Measurements from ENCODE around the gene SLC12A7. TPM values are rescaled to one million over a fixed set of nuclear protein-coding genes. Genes with fewer than 3 reads are reported as not detected.

Gene SLC12A7
- total and polyA plus RNA-seq, 2 of the 13 experiments (the other 11 are each of a cell fraction or from before 2014, with no cell fraction given), result 14.0 to 18.5 TPM

DNA sequence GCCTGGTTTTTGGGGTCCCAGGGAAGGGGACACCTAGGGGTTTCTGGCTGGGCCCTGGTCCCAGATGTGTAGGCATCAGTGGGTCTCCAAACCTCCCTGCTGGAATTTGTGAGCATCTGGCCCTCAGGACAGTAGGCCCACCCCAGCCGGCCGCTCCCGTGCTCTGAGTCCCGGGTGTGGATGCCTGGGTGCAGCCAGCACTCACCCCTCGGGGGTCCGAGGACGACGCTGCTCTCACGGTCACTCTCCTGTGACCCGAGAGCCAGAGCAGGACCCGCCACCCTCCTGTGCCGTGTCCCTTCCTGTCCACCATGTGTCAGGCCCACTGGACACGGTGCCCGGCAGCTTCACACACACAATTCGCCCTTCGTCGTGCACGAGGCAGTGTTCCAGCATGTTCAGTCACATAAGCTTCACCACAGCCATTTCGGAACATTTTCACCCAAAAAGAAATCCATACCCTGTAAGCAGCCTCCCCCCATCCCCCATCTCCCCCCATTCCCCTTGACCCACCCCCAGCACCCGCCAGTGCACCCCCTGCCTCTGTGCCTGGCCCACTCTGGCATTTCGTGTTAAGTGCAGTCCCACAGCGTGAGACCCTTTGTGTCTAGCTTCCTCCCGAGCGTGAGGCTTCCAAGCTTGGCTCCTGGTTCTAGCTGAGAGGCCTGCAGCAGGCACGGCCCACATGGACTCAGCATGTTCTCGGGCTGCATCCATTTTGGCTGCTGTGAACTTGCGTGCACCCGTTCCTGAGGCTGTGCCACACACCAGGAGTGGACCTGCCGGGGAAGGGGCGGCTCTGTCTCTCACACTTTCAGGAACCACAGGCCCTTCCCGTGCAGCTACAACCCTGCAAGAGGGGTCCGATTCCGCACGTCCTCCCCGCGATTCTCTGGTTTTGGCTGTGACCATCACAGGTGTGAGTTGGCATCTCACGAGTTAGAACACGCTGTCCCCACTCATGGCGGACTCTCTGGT, 62.7 kb downstream of the SLC12A7 start:
- CTCF ChIA-PET (ENCODE audit: low intra/inter-chr PET ratio, low total read pairs), result no interaction called here
- peak; percentile 28 for ATAC-seq

DNA sequence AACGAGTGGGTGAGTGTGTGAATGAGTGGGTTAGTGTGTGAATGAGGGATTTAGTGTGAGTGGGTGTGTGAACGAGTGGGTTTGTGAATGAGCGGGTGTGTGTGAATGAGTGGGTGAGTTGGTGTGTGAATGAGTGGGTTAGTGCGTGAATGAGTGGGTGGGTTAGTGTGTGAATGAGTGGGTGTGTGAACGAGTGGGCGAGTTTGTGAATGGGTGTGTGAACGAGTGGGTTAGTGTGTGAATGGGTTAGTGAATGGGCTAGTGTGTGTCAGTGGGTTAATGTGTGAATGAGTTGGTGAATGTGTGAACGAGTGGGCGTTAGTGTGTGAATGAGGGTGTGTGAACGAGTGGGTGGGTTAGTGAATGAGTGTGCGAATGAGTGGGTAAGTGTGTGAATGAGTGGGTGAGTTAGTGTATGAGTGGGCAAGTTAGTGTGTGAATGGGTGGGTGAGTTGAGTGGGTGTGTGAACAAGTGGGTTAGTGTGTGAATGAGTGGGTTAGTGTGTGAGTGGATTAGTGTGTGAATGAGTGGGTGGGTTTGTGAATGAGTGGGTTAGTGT, 63.6 kb downstream of the SLC12A7 start:
- H3K27ac ChIP-seq (ENCODE audit: extremely low read length, insufficient read depth, low read length), result no peak overlapping the region
- H3K36me3 ChIP-seq (replicated peaks in 1 of 2; ENCODE audit: control insufficient read depth in 1 of 2, insufficient read depth in 2 of 2, low read length in 2 of 2), result peaks cover 5 to 15% of the 10 kb centered on the region in 2 experiments
- H3K4me1 ChIP-seq (ENCODE audit: insufficient read depth, low read length), result no peaks in the 10 kb centered on the region
- ChIA-PET CTCF (ENCODE audit: low intra/inter-chr PET ratio, low total read pairs) (no interaction called here), POLR2A (no interaction called here)
- in situ Hi-C loops (cut with HindIII; ENCODE audit: extremely low pct_ligation_motif_present, low pct_unique_long_range_greater_than_20kb) (no loop called here), intact Hi-C loops (cut with micrococcal nuclease; ENCODE audit: unreplicated experiment) (no loop called here)
- no peaks in the 10 kb centered on the region for H3K79me2 ChIP-seq (ENCODE audit: insufficient read depth, low read length)
- H3K4me2 ChIP-seq (ENCODE audit: low read depth, low read length), result no peak overlapping the region
- no peaks in the 10 kb centered on the region for H4K20me1 ChIP-seq (ENCODE audit: insufficient read depth, low read length)
- DNase-seq (ENCODE audit: low spot score) (no peak), ATAC-seq (no peak), FAIRE-seq (no peak)
- no peaks in the 10 kb centered on the region for H3K9me3 ChIP-seq (ENCODE audit: low read length)
- WGBS (ENCODE audit: low lambda C conversion rate), result 80% methylated on average over 11 of the region's 11 CpGs
- no peak overlapping the region for H3K9ac ChIP-seq (ENCODE audit: insufficient read depth, low read depth, low read length)
- no peaks in the 10 kb centered on the region for H3K27me3 ChIP-seq (ENCODE audit: control insufficient read depth in 1 of 2, insufficient read depth in 2 of 2, low read length in 2 of 2)
- H2AFZ ChIP-seq (ENCODE audit: low read length), result no peak overlapping the region
- H3K4me3 ChIP-seq (replicated peaks in 1 of 3; ENCODE audit: insufficient read depth in 1 of 3, low read depth in 2 of 3, low read length in 3 of 3), result no peak overlapping the region
- no TSS peak for BruUV-seq (replicated peaks)
- TF ChIP-seq ZNF235 (CRISPR knock-in tag; IDR thresholded peaks at IDR 0.05; ENCODE audit: borderline replicate concordance), result no peak
- TF ChIP-seq, protein P1, sequence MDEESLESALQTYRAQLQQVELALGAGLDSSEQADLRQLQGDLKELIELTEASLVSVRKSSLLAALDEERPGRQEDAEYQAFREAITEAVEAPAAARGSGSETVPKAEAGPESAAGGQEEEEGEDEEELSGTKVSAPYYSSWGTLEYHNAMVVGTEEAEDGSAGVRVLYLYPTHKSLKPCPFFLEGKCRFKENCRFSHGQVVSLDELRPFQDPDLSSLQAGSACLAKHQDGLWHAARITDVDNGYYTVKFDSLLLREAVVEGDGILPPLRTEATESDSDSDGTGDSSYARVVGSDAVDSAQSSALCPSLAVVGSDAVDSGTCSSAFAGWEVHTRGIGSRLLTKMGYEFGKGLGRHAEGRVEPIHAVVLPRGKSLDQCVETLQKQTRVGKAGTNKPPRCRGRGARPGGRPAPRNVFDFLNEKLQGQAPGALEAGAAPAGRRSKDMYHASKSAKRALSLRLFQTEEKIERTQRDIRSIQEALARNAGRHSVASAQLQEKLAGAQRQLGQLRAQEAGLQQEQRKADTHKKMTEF (CRISPR knock-in tag; IDR thresholded peaks at IDR 0.05), result no peak
- TF ChIP-seq ZNF816 (CRISPR knock-in tag; IDR thresholded peaks at IDR 0.05; ENCODE audit: borderline replicate concordance), result no peak
- no peak for TF ChIP-seq ZNF563 (CRISPR knock-in tag; IDR thresholded peaks at IDR 0.05)
- TF ChIP-seq ONECUT2 (CRISPR knock-in tag; IDR thresholded peaks at IDR 0.05), result no peak
- TF ChIP-seq, protein P2, sequence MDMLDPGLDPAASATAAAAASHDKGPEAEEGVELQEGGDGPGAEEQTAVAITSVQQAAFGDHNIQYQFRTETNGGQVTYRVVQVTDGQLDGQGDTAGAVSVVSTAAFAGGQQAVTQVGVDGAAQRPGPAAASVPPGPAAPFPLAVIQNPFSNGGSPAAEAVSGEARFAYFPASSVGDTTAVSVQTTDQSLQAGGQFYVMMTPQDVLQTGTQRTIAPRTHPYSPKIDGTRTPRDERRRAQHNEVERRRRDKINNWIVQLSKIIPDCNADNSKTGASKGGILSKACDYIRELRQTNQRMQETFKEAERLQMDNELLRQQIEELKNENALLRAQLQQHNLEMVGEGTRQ (IDR thresholded peaks at IDR 0.05; ENCODE audit: low read depth, low read length), result no peak
- TF ChIP-seq, protein P2 (CRISPR knock-in tag; IDR thresholded peaks at IDR 0.05; ENCODE audit: borderline replicate concordance), result no peak
- TF ChIP-seq, protein P3, sequence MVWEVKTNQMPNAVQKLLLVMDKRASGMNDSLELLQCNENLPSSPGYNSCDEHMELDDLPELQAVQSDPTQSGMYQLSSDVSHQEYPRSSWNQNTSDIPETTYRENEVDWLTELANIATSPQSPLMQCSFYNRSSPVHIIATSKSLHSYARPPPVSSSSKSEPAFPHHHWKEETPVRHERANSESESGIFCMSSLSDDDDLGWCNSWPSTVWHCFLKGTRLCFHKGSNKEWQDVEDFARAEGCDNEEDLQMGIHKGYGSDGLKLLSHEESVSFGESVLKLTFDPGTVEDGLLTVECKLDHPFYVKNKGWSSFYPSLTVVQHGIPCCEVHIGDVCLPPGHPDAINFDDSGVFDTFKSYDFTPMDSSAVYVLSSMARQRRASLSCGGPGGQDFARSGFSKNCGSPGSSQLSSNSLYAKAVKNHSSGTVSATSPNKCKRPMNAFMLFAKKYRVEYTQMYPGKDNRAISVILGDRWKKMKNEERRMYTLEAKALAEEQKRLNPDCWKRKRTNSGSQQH (CRISPR knock-in tag; IDR thresholded peaks at IDR 0.05; ENCODE audit: low read depth), result no peak
- TF ChIP-seq PRPF4 (IDR thresholded peaks at IDR 0.05; ENCODE audit: low read depth, low read length, poor library complexity, severe bottlenecking), result no peak

More for the DNA sequence above, 62.7 kb downstream of the SLC12A7 start:
- no peak overlapping the region for H3K27ac ChIP-seq (ENCODE audit: extremely low read length, insufficient read depth, low read length)
- H3K4me2 ChIP-seq (ENCODE audit: low read depth, low read length), result no peak overlapping the region
- DNase-seq (ENCODE audit: low spot score) (no peak), FAIRE-seq (no peak)
- no TSS peak for BruUV-seq (replicated peaks)
- no peak overlapping the region for H2AFZ ChIP-seq (ENCODE audit: low read length)
- peaks cover 7 to 20% of the 10 kb centered on the region in 2 experiments for H3K36me3 ChIP-seq (replicated peaks in 1 of 2; ENCODE audit: control insufficient read depth in 1 of 2, insufficient read depth in 2 of 2, low read length in 2 of 2)
- WGBS (ENCODE audit: low lambda C conversion rate), result 93% methylated on average over 29 of the region's 39 CpGs
- H3K9me3 ChIP-seq (ENCODE audit: low read length), result no peaks in the 10 kb centered on the region
- H3K4me1 ChIP-seq (ENCODE audit: insufficient read depth, low read length), result no peaks in the 10 kb centered on the region
- in situ Hi-C loops (cut with HindIII; ENCODE audit: extremely low pct_ligation_motif_present, low pct_unique_long_range_greater_than_20kb), result no loop called here
- TF ChIP-seq AGO2 (optimal IDR thresholded peaks at IDR 0.05; ENCODE audit: low read depth, low read length) (peak; percentile 90), MBNL3 (CRISPR knock-in tag; conservative IDR thresholded peaks at IDR 0.05) (no peak), POLR2A (IDR thresholded peaks at IDR 0.05; ENCODE audit: insufficient read depth in 1 of 2, low read depth in 2 of 2, low read length in 2 of 2) (peak in 1 of 2 experiments; percentile 19; a peak in 1 of 4 replicates), SMAD1 (CRISPR knock-in tag; IDR thresholded peaks at IDR 0.05; ENCODE audit: borderline replicate concordance, low read depth) (no peak)
- H4K20me1 ChIP-seq (ENCODE audit: insufficient read depth, low read length), result no peaks in the 10 kb centered on the region
- no peaks in the 10 kb centered on the region for H3K27me3 ChIP-seq (ENCODE audit: control insufficient read depth in 1 of 2, insufficient read depth in 2 of 2, low read length in 2 of 2)
- intact Hi-C loops (cut with micrococcal nuclease; ENCODE audit: unreplicated experiment), result no loop called here
- no peaks in the 10 kb centered on the region for H3K79me2 ChIP-seq (ENCODE audit: insufficient read depth, low read length)
- POLR2A ChIA-PET, result interaction anchor here (1.0 kb wide), 1 partner anchor 56 kb away, joined by 3 read pairs; no protein-coding TSS in a partner anchor
- no peak overlapping the region for H3K9ac ChIP-seq (ENCODE audit: insufficient read depth, low read depth, low read length)
- no peak overlapping the region for H3K4me3 ChIP-seq (replicated peaks in 1 of 3; ENCODE audit: insufficient read depth in 1 of 3, low read depth in 2 of 3, low read length in 3 of 3)
